HuH-7.5 (cell line): ENCODE measurements around the gene MMRN1.

ENCODE experiments used
- DNase-seq: peaks from one replicate; pipeline ENCODE4 v3.0.0; 2011; ENCODE audit warnings: low spot score

Gene MMRN1

DNA sequence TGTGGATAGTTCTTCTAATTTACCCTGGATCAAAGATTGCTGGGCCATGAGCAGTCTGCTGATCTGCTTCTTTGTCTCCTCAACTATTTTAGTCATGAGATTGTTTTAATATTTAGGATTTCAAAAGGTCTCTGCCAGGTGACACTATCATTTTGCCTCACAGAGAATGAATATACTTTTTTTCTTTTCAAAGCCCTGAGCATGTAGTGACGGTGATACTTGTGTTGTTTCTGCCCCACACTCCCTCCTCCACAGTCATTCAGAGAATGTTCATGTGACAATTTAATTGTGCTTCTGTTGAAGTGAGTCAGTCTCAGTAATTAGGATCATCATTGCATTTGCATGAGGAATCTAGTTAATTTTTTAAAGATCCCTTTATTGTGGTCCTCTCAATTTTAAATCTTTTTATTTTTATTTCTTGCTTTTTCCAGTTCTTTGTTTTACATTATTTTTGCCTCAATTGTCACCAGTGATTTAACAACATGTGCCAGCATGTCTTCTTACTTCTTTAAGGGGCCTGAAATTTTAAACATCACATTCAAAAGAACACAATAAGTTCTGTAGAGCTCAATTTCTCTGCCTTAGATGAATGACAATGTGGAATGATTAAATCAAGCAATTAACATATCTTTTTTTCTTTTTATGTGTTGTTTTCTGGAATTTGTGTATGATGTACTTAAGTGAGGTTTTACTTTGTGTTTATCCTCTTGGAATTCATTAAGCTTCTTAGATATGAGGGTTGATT is 12.3 kb downstream of the MMRN1 start:
- DNase-seq = no peak

DNA sequence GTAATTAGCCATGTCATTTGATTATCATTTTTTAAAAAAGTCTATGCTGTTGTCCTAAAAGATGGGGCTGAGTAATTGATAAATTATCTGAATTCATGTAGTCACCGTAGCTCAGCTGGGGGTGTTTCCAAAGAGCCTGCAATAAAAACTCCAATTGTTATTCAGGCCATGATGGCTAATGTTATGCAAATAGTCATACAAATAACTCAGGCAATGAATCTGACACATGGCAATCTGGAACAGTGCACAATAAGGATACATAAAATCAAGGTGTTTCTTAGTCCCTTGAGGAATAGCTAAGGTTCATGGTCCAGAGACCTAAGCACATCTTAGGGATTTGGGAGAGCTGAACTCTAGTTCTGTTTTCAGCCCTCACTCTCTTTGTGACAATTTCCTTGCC is 15.2 kb downstream of the MMRN1 start:
- DNase-seq = no peak

DNA sequence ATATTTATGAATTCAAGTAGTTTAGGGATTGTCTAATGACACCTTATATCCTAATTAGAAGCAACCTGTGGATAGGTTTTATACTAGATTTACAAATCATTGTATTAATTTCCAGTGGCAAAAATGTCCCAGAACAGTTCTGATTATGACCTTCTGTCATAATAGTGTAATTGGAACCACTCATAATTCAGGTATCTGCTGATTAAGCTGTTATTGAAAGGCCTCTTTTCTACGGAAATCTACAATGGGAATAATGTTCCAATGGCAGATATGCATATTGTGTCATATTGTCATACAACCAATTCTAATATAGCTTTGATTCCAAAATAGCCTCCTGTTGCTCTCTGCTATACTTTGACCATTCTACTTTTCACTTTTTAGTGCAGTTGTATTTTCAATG is 19.0 kb downstream of the MMRN1 start:
- no peak for DNase-seq

DNA sequence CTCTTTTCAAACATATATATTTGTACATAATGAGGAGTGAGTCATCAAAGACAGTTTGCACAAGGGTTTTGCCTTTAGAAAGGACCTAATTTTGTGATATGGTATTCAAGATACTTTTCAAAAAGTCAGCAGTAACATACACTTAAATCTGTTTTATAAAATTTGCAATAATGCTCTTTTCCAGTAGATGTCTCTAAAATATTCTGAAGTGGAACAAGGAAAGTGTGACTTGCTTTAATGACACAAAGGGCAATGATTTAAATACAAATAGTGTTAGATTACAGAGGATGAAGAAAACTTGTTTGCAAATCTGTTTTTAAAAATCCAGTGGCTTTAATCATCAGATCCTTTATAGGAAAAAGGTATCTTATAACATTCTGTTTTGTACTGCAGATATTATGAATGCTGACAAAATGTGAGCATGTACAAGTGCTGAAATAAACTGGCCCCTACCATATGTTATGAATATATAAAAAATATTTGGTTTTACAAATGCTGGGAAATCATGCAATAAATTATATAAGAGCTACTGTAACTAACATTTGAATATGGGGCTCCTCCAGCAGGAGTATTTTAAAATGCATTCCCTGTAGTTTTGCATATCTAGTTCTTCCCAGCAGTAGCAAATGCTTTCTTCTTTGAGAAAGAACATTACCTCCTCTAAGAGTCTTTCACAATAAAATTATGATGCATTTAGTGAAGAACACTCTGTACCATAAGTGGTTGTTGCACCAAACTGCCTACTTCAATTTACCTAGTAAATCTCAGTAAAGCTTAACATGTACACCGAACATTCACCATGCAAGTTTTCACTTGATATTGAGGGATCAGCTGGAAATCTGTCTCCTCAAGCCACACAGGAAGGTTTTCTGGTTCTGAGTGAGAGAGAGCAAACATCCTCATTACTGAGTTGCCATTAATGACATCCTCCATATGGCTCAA is 20.2 kb downstream of the MMRN1 start:
- no peak for DNase-seq

DNA sequence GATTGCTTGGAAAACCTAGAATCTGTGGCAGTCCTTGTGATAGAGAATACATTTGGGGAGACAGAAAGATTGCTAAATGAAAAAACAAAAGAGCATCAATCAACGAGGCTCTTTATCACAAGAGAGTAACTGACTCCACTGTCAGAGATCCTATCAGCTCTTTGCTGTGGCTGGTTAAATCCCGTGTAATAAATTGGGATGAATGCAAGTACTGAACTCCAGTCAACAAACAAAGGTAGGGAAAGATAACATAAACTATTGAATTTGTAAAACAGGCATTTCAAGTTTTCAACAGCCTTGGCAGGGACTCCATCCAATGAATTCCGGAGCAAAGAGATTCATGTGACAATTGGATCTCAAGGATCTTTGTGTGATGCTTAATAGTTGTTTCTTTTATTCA is 21.3 kb downstream of the MMRN1 start:
- DNase-seq = no peak

DNA sequence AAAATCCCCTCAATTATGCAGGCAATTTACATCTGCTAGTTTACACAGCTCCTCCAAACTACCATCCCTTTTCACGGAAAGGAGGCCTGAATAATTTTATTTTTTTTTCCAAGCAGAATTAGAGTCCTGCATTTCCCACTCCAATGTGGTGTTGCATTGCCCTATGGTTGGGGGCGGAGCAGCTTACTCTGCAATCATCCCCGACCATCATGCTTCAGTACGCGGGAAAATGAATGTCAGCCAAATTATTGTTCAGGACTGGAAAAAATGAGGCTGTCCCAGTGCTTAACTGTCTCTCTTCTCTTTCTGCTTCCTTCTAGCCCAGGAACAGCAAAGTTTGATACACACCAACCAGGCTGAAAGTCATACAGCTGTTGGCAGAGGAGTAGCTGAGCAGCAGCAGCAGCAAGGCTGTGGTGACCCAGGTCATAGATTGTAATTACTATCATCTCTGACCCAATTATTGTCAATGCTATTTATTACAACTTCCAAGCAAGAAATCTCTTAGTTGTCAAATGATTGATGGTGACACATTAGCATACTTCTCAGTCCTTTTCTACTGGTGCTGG is 28.3 kb downstream of the MMRN1 start:
- no peak for DNase-seq

DNA sequence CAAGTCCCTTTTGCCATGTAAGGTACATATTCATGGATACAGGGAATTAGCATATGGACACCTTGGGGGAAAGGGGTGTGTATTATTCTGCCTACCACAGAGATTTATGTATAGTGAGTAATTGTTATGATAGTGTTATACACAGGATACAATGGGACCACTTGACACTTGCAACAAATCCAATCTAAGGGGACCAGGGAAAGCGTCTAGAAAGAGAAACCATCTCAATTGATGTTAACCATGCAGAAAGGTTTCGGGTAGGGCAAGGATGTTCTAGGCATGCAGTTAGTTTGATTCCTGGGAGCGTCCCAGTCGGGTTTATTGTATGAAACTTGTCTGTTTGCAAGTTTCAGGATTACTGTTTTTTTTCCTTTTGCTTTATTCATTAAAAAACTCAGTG is 34.2 kb downstream of the MMRN1 start:
- DNase-seq = no peak

DNA sequence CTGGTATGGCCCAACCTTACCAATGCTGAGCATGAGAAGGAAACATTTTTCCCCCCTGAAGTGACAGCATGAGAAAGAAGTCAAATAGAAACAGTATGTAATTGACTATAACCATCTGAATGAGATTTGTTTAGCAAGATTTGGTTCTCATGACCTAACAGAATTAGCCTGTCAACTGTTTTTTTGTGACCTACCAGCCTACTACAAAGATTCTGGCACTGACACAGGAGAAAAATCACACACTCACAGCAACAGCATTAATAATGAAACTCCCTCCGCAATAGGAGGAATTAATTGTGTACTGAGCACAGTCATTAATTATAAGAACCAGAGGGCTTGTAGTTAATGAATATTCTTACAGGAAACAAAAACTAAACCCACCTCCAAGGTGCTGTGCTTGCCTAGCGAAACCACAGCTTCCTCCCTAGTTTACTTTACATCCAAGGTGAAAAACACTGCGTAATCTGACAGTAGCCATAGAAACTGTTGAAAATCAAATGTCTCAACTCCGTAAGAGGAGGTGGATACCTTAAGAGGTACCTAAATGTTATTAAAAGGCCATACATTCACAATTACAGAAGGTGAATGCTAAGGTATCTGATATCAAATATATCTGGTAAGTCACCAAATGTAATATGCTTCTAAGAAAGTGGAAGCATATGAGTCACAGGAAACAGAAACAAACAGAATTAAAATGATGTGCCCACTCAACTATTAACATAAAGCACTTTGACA is 34.9 kb downstream of the MMRN1 start:
- no peak for DNase-seq

DNA sequence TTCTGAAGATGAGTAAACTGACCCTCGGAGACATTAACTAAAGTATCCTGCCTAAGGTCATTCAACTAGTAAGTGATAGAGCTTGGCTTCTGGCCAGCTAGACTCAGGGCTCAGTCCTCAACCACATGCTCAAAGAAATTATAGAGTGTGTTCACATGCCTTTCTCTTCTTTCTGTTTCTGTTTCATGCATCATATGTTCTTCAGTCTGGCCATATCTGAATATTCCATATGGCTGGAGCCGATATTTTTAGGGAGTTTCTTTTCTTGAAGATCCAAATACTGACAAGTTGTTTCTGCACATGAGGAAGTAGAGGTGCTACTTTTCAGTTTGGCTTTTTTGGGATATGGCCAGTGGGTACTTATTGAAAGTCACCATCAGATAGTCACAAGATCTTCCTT is 44.9 kb downstream of the MMRN1 start:
- no peak for DNase-seq

DNA sequence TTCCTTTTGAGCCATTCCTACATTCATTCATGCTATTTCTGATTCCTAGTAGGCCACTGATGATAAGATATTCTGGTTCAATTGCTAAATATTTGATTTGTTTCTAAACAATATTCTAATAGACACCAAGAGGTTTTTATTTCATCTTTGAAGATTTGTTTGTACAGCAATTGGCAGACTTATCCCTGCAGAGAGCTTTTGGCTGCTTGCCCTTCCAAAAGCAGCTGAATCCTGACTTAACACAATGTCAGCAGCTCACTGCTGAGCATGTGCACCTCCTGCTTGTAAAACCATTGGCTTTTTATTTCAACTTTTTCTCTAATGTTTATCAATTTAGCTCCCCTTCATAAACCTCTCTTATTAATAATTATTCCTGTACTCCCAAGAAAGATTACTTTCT is 45.3 kb downstream of the MMRN1 start:
- DNase-seq = no peak

DNA sequence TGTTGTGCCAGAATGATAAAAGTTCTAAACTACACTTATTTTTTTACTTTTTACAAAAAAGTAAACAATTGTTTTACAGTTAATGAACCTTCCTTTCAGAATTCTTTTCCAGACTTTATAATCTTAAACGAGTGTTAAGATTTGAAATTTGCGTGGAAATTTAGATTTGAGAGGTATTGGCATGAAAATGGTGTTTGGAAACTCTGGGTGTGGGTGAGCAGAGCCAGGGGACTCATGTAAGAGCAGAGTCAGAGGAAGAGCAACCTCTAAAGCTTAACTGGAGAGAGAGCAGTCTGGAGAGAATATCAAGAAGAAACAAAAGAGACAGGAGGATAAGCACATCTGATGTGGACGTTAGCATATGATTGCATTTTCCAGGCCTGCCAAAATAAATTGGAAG is 48.2 kb downstream of the MMRN1 start:
- no peak for DNase-seq

DNA sequence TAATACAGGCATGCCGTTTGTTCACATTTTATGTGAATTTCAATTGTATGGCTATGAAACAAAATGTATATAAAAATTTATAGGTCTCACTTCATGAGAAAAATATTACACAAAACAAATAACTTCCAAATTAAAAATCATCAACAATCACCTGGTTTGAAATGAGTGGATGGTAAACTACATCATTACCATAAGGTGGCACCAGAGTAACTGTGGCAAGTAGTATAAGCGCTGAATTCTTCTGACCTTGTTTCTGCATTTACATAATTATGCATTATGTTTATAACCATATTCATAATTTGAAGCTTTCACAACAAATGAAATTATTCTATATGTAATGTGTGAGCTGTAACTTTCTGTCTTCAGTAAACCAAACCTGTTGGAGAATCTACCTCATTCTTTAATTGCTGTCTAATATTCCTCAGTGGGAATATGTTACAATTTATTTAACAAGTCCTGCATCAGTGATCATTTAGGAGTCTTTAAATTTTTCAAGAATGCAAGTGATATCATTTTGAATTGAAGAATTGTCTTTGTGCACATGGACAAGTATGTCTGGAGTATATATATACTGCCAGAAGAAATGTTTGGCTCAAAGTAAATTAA is 55.2 kb downstream of the MMRN1 start:
- no peak for DNase-seq

DNA sequence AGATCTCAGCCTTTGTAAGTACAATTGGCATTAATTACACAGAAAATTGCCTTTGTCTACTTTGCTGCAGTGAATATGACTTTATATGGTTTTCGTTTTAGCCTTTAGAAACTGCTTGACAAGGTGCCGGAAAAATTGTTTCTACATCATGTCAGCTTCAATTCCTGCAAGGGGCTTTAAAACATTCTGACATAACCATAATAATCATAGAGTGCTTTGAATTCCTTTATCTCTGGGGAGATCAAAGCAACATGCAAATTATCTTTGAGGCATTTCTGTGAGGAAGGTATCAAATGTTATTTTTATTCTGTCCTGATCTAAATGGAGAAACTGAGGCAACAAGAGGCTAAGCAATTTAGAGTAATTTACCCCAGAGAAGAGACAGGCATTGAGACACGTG is 57.8 kb downstream of the MMRN1 start:
- no peak for DNase-seq

DNA sequence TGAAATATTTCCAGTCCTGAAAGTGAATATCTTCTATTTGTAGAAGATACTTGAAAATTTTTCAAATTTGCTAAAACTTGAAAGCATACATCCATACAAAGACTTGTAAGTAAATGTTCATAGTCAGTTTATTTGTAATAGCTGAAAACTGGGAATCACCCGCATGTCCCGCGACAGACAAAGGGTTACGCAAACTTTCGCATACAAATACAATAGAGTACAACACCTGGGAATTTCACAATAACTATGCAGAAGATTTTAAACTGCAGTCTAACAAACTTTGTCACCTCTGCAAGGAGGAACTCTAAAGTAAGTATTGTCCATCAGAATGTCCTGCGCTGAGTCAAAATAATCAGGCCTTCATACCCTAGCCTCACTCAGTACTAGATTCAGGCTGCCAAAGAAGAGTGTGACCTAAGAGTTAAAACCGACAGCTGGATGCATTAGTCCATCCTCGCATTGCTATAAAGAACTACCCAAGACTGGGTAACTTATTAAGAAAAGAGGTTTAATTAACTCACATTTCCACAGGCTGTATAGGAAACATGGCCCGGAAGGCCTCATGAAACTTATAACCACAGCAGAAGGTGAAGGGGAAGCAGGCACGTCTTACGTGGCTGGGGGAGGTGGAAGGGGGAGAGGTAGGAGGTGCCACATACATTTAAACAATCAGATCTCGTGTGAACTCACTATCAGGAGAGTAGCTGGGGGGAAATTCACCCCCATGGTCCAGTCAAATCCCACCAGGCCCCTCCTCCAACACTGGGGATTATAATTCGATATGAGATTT is 60.4 kb downstream of the MMRN1 start:
- no peak for DNase-seq

DNA sequence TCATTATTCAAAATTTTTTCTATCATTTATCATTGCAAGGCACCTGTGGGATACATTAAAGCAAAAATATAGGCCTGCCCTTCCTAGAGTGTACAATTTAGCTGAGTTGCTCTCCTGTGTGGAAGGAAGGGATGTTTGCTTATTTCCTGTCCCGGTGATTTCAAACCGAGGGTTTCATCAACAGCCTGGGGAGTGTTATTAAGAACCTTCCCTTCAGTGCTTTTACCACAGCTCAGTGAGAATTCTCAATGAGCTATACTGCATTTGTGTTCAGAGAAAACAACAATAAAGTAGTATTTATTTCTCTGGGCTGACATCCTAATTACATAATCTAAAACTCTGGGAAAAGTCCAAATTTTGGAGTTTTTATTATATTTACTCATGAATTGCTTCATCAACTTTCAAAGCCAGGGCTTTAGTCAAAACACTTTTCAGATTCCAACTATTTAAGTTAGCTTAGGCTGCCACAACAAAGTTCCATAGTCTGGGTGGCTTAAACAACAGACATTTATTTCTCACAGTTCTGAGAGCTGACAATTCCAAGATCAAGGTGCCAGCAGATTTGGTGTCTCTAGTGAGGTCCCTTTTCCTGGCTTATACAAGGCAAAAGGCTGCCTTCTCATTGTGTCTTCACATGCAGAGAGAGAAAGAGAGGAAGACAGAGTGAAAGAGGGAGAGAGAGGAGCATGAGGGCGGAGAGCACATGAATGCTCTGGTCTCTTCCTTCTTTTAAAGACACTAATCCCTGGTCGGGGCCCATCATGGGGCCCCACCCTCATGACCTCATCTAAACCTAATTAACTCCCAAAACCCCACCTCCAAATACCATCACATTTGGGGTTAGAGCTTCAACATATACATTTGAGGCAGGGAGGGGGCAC is 62.6 kb downstream of the MMRN1 start:
- peak; percentile 7 for DNase-seq

DNA sequence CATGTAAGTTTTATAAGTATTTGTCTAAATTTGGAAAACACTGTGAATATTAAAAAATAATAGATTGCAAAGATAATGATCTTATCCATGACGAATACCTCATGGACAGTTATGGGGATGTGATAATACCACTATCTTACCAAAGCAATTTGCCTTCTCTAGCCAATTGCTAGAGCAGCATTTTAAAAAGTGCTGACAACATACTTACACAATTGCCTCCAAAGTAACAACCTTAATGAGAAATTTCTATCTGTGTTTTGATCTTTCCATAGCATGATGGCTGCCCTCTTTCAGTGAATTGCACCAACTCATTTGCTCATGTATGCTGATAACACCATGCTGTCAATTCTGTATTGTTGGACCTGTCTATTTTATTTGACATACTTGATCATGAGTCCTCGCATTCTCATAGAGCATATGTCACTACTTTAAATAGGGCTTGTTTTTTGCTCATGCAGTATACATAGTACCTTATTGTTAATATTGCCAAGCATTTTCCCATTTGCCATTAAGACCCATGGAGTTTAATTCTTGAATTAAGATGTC is 87.2 kb downstream of the MMRN1 start:
- DNase-seq = no peak

DNA sequence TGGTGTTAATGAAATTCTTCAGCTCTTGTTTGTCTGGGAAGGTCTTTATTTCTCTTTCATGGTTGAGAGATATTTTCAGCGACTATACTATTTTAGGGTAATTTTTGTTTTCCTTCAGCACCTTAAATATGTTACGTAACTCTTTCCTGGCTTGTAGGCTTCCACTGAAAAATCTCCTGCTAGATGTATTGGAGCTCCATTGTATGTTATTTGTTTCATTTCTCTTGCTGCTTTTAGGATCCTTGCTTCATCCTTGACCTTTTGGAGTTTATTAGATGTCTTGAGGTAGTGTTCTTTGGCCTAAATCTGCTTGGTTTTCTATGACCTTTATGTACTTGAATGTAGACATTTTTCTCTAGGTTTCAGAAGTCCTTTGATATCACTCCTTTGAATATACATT is 93.6 kb downstream of the MMRN1 start:
- DNase-seq = no peak

DNA sequence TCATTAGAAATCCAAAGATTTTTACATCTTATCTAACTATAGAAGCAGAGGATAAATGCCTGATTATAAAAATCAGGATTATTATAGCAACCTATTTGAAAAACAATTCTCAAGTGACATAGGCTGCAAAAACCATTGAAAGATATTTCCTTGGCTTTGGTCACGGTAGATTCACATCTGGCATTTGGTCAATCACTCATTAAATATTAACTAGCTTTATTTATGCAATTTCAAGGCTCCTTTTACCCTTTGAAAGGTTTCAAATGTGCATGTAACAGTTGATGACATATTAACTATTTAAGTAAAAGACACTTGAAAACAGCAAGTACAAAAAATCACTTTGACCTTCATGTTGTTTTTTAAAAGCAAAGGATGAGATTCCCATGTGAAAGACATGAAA is 98.1 kb downstream of the MMRN1 start:
- DNase-seq = no peak

DNA sequence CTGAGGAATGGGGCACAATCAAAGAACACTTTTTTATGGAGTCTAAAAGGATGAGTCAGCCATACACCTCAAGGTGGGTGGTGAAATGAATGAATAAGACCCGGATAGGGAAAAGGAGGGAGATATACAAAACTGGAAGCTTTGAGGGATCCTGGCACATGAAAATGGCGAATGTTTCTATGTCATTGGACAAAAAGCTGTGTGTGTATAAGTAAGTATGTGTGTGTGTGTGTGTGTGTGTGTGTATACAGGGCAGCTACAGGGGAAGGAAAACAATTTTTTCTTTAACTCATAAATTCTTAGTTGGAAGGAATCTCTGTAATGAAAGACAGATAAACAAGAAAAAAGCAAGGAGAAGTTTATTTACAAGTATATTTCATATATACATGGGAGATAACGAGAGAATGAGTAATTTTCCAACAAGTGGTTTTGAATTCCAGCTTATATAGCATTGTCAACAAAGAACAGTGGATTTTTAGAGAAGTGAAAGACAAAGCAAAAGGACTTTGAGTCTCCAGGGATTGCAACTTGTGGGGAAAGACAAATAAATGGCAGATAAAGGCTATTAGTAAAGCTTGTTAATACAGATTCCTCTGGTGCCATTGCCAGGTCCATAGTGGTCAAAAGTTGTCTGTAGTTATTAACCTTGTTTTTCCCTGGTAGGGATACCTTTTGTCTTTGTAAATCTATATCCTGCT is 99.7 kb downstream of the MMRN1 start:
- no peak for DNase-seq
